Transverse colon (tissue), 4 donors: Measurements from ENCODE around the gene SPTB.

Experiments
- CTCF ChIP-seq, 5 experiments: fragments of 200-600 bp in 3 of 5; fragments of 450-650 bp in 2 of 5; sonication (generic) in 3 of 5; IDR thresholded peaks; 1 replicate in 2 of 5; 2 replicates in 3 of 5; pipeline ENCODE4 v1.5.1; 2016 to 2017; ENCODE audit warnings: antibody characterized with exemption in 5 of 5, inconsistent platforms in 3 of 5, mild to moderate bottlenecking in 2 of 5, moderate library complexity in 1 of 5
- EP300 ChIP-seq: sonication (generic); formaldehyde crosslinking; IDR thresholded peaks from one replicate; pipeline ENCODE4 v1.6.1; 2017; ENCODE audit warnings: antibody characterized with exemption, low read depth
- POLR2A ChIP-seq: fragments of 450-650 bp; IDR thresholded peaks from one replicate; pipeline ENCODE4 v1.6.1; 2016; ENCODE audit warnings: antibody characterized with exemption, mild to moderate bottlenecking, moderate library complexity
- POLR2AphosphoS5 ChIP-seq, 3 donors: sonication (generic); formaldehyde crosslinking; IDR thresholded peaks; one replicate each; pipeline ENCODE4 v1.6.1; 2016; ENCODE audit warnings: antibody characterized with exemption in 3 of 3

GRCh38 chr14:64728856-64729255, 150.9 kb downstream of the SPTB start:
- no peak for TF ChIP-seq CTCF (IDR thresholded peaks at IDR 0.05)
- no peak for TF ChIP-seq EP300
- TF ChIP-seq POLR2A = no peak
- no peak for TF ChIP-seq POLR2AphosphoS5 (IDR thresholded peaks at IDR 0.05)
